ENCODE results near the gene SH3D19.

DNA sequence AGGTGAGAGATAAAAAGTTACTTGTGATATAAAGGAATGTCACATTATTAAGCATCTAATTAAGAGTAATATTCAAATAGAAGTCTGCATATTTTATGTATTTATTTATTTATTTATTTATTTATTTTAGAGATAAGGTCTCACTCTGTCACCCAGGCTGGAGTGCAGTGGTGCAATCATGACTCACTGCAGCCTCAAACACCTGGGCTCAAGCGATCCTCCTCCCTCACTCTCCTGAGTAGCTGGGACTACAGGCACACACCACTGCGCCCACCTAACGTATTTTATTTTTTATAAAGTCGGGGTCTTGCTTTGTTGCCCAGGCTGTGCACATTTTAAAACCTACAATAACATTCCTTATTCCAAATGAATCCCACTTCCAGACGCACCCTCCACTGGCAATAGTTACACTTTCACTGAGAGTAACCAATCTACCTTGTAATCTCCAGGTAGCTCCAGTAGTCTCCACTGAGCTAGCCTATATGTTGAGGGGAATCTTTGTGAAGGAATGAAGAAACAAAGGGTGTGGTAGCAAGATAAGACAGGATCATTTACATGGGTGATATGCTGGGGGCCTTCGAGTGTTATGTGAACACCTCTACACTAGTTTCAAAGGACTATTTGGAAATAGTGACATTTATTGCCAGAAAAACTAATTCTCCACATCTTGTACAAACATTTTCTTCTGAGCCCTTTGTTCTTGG lies 11.9 kb downstream of the SH3D19 start:
- TF ChIP-seq, protein P1, sequence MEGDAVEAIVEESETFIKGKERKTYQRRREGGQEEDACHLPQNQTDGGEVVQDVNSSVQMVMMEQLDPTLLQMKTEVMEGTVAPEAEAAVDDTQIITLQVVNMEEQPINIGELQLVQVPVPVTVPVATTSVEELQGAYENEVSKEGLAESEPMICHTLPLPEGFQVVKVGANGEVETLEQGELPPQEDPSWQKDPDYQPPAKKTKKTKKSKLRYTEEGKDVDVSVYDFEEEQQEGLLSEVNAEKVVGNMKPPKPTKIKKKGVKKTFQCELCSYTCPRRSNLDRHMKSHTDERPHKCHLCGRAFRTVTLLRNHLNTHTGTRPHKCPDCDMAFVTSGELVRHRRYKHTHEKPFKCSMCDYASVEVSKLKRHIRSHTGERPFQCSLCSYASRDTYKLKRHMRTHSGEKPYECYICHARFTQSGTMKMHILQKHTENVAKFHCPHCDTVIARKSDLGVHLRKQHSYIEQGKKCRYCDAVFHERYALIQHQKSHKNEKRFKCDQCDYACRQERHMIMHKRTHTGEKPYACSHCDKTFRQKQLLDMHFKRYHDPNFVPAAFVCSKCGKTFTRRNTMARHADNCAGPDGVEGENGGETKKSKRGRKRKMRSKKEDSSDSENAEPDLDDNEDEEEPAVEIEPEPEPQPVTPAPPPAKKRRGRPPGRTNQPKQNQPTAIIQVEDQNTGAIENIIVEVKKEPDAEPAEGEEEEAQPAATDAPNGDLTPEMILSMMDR (IDR thresholded peaks at IDR 0.05; ENCODE audit: poor library complexity): no peak
- TF ChIP-seq EZH2 (IDR thresholded peaks at IDR 0.05; ENCODE audit: borderline replicate concordance): no peak

Measured in hepatocyte (in vitro differentiated cells).